SU-DHL-6 (cell line): ENCODE measurements around the gene STK11.

Source experiments
- CTCF ChIP-seq: fragments of 200-600 bp; sonication (generic); IDR thresholded peaks from one replicate; pipeline ENCODE4 v1.5.1; 2017; ENCODE audit warnings: antibody characterized with exemption, mild to moderate bottlenecking, low read length, moderate library complexity; ENCODE audit not compliant: insufficient read depth, poor library complexity, severe bottlenecking
- EZH2phosphoT487 ChIP-seq: fragments of 200-600 bp; sonication (generic), shearing (Covaris generic); conservative IDR thresholded peaks from 2 replicates; pipeline ENCODE4 v1.6.1; 2018; ENCODE audit warnings: mild to moderate bottlenecking, antibody characterized with exemption, low read length, moderate library complexity, mixed read lengths

- no peak for TF ChIP-seq CTCF
- TF ChIP-seq EZH2phosphoT487, result no peak
Measured at GRCh38 chr19:1237027-1237659, 31.6 kb downstream of the STK11 start.
